GM12801 (cell line): ENCODE data around the gene PRSS48.

Experiments used
- TF ChIP-seq, protein P1 (sequence below): IDR thresholded peaks from one replicate; pipeline ENCODE4 v1.5.1; 2011; ENCODE audit warnings: control low read depth; ENCODE audit not compliant: insufficient read length; ENCODE audit errors: extremely low read depth

The PRSS48 gene

DNA sequence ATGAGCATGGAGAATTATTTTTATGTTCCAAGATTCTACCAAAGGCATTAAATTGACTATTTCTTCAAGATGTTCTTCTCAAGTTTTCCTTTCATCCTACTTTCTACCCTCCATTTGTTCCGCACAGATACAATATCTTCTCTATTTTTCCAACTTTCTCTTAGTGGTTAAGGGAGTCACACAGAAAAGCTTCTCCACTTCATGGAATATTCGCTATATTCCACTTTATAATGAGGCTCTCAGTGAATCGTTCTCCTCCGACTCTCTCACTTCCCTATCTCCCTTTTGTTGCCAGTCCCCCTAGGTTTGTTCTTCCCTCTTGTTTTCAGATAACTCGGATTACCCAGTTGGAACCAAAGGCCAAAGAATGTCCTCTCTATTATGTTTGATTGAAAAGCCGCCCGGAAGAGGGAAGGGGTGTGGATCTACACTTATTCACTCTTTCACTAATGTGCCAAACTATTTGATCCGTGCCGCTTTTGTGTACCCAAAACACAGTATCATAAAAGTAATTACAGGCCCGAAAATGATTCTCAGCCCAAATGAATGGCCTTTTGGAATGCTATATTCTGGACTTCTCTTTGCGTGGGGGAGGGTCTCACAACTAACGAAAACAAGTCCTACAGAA, 47.3 kb downstream of the PRSS48 start:
- TF ChIP-seq, protein P1, sequence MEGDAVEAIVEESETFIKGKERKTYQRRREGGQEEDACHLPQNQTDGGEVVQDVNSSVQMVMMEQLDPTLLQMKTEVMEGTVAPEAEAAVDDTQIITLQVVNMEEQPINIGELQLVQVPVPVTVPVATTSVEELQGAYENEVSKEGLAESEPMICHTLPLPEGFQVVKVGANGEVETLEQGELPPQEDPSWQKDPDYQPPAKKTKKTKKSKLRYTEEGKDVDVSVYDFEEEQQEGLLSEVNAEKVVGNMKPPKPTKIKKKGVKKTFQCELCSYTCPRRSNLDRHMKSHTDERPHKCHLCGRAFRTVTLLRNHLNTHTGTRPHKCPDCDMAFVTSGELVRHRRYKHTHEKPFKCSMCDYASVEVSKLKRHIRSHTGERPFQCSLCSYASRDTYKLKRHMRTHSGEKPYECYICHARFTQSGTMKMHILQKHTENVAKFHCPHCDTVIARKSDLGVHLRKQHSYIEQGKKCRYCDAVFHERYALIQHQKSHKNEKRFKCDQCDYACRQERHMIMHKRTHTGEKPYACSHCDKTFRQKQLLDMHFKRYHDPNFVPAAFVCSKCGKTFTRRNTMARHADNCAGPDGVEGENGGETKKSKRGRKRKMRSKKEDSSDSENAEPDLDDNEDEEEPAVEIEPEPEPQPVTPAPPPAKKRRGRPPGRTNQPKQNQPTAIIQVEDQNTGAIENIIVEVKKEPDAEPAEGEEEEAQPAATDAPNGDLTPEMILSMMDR = no peak

DNA sequence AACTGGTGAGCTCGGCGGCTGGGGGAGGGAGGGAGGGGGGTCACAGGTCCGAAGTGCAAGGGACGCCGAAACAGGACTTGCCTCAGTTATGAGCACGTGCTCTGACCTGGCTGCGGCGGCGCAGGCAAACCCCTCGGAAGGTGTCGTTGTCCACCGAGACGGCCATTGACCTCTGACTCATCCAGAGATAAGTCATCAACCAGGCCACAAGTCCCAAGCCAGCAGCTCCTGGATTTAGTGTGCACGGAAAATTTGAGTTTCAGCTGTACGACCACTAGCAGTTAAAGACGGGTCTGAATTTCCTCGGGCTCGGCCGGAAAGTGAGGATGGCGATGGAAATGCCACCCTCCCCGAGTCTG, 47.8 kb downstream of the PRSS48 start:
- TF ChIP-seq, protein P1 = no peak

- TF ChIP-seq, protein P1 = no peak
These were observed 48.4 kb downstream of the PRSS48 start, which contains the start of gene SH3D19 for GRCh38 chr4:151325111-151325948. Gene SH3D19, minus strand, starts transcription at chr4:151325605. Its CDS starts 253 bp downstream, at chr4:151325352.

DNA sequence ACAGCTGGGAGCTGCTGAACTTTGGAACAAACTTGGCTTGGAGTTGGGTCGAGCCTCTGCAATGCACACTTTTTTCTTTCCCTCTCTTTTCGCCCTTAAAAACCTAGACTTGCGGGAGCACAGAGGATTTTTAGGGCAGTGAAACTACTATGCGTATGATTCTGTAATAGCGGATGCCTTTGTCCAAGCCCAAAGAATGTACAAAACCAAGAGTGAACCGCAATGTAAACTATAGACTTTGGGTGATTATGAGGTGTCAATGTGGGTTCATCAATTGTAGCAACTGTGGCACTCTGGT, 48.9 kb downstream of the PRSS48 start:
- TF ChIP-seq, protein P1 = no peak

DNA sequence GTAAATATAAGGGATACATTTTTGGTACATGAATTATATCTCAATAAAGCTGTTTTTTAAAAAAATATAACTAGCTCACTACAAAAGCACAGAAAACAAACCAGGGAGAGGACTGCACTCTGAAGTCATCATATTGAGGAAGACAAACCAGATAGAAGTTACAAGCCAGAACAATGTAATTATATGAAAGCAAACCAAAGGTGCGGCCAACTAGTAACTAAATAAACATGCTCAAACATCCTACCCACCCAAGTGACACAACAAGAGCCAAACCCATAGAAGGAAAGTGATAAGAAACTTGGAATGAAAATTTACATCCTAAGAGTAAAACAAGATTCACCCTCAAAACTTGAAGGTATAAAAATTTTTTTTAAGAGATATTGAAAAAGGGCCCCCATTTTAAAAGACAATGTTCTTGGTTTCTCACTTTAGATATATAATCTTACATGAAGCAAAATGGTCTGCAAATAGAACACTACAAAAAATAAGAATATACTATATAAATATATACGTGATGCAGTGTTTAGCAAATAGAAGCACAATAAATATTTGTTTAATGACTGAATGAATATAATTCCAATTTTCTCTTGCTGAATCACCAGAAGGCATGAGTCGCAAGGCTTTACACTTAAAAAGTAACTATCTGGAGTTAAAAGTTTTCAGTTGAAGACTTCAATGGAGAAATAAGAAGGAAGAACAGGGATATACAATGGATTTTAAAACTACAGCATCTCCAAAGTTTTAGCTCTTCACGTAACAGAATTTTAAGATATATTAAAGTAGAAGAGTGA, 52.5 kb downstream of the PRSS48 start:
- TF ChIP-seq, protein P1 = no peak

DNA sequence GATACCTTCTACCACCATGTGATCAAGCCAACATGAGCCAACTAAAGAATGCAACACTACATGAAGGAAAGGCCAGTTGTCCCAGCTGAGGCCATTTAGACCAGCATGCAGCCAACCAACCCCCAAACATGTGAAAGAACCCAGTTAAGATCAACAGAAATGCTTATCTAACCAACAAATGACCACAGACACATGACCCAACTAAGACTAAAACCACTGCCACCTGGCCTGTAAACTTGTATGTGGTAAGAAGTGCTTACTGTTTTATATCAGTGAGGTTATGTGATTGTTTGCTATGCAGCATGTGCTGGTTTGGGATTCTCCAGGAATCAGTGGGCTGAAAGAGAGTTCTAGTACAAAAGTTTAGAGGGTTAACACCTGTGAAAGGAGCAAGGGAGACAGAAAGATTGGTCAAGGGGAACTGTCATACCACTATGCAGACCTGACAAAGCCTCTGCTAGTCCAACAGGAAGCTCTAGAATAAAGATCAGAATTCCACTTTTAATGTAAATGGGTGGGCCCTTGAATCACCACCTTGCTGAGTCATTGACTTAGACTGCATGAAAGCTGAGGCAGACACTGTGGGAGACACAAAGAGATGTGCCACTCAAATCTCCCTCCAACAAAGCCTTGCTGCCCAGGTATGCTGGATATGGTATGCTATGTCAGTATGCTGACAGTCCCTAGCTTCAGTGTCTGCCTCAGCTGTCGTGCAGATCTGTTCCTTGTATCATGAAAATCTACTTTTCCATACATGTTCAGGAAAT, 54.5 kb downstream of the PRSS48 start:
- TF ChIP-seq, protein P1 = no peak

DNA sequence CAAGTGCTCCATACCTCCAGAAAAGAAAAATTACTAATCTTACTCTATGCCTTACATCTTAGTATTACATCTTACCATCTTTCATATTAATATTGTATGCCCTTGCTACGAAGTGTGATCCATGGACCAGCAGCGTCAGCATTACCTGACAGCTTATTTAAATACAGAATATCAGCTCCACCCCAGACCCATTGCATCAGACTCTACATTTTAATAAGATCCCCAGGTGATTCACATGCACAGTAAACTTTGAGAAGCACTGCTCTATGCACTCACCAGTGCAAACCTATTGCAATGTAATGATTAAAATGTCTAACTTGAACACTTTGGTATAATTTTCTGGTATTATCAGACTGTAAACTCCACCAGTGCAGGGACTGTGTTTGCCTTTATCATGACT, 62.5 kb downstream of the PRSS48 start:
- TF ChIP-seq, protein P1 = no peak
